ENCODE measurements around the gene CEP126. TPM values are rescaled to one million over a fixed set of nuclear protein-coding genes. Genes with fewer than 3 reads are reported as not detected.
"Not testable (repeated sequence)": the region's sequence is repeated elsewhere in the genome, so short reads cannot be mapped to it uniquely, and the experiment has no call there.

Gene CEP126
- total RNA-seq, 1 donor from 2014 or later: 0.71 TPM

- Histone ChIP-seq H3K27me3 (ENCODE audit: control insufficient read depth, insufficient read depth, low read length) (no peaks in the 10 kb centered on the region), H3K36me3 (ENCODE audit: control insufficient read depth, insufficient read depth, low read length) (no peaks in the 10 kb centered on the region), H3K4me3 (ENCODE audit: low read depth, low read length) (no peak overlapping the region)
- no peak for TF ChIP-seq CTCF (IDR thresholded peaks at IDR 0.05; ENCODE audit: insufficient read depth, low read length, poor library complexity, severe bottlenecking)
- no peak for DNase-seq (ENCODE audit: low read depth)
Measured at GRCh38 chr11:101944923-101945322, 30.1 kb downstream of the CEP126 start.

- no peak overlapping the region for H3K4me3 ChIP-seq (ENCODE audit: low read depth, low read length)
- H3K27me3 ChIP-seq (ENCODE audit: control insufficient read depth, insufficient read depth, low read length): no peaks in the 10 kb centered on the region
- no peak for DNase-seq (ENCODE audit: low read depth)
- TF ChIP-seq CTCF (IDR thresholded peaks at IDR 0.05; ENCODE audit: insufficient read depth, low read length, poor library complexity, severe bottlenecking): no peak
- no peaks in the 10 kb centered on the region for H3K36me3 ChIP-seq (ENCODE audit: control insufficient read depth, insufficient read depth, low read length)
Measured at GRCh38 chr11:101945448-101945847, 30.6 kb downstream of the CEP126 start.

- no peak for TF ChIP-seq CTCF (IDR thresholded peaks at IDR 0.05; ENCODE audit: insufficient read depth, low read length, poor library complexity, severe bottlenecking)
- no peak overlapping the region for H3K4me3 ChIP-seq (ENCODE audit: low read depth, low read length)
- H3K27me3 ChIP-seq (ENCODE audit: control insufficient read depth, insufficient read depth, low read length): no peaks in the 10 kb centered on the region
- no peaks in the 10 kb centered on the region for H3K36me3 ChIP-seq (ENCODE audit: control insufficient read depth, insufficient read depth, low read length)
- no peak for DNase-seq (ENCODE audit: low read depth)
Measured at GRCh38 chr11:101949680-101950220, 34.9 kb downstream of the CEP126 start.

- Histone ChIP-seq H3K36me3 (ENCODE audit: control insufficient read depth, insufficient read depth, low read length) (no peaks in the 10 kb centered on the region), H3K27me3 (ENCODE audit: control insufficient read depth, insufficient read depth, low read length) (no peaks in the 10 kb centered on the region), H3K4me3 (ENCODE audit: low read depth, low read length) (no peak overlapping the region)
- DNase-seq (ENCODE audit: low read depth): no peak
- no peak for TF ChIP-seq CTCF (IDR thresholded peaks at IDR 0.05; ENCODE audit: insufficient read depth, low read length, poor library complexity, severe bottlenecking)
Measured at GRCh38 chr11:101955278-101955677, 40.5 kb downstream of the CEP126 start.

GRCh38 chr11:101955701-101956100 lies 40.9 kb downstream of the CEP126 start:
- Histone ChIP-seq H3K36me3 (ENCODE audit: control insufficient read depth, insufficient read depth, low read length) (no peaks in the 10 kb centered on the region), H3K27me3 (ENCODE audit: control insufficient read depth, insufficient read depth, low read length) (no peaks in the 10 kb centered on the region), H3K4me3 (ENCODE audit: low read depth, low read length) (no peak overlapping the region)
- DNase-seq (ENCODE audit: low read depth): no peak
- TF ChIP-seq CTCF (IDR thresholded peaks at IDR 0.05; ENCODE audit: insufficient read depth, low read length, poor library complexity, severe bottlenecking): no peak

GRCh38 chr11:101960231-101960630 lies 45.4 kb downstream of the CEP126 start:
- H3K4me3 ChIP-seq (ENCODE audit: low read depth, low read length): no peak overlapping the region
- H3K36me3 ChIP-seq (ENCODE audit: control insufficient read depth, insufficient read depth, low read length): no peaks in the 10 kb centered on the region
- no peaks in the 10 kb centered on the region for H3K27me3 ChIP-seq (ENCODE audit: control insufficient read depth, insufficient read depth, low read length)
- DNase-seq (ENCODE audit: low read depth): no peak
- TF ChIP-seq CTCF (IDR thresholded peaks at IDR 0.05; ENCODE audit: insufficient read depth, low read length, poor library complexity, severe bottlenecking): no peak

GRCh38 chr11:101964200-101964599 lies 49.4 kb downstream of the CEP126 start:
- not testable (repeated sequence) for H3K36me3 ChIP-seq (ENCODE audit: control insufficient read depth, insufficient read depth, low read length); H3K4me3 ChIP-seq (ENCODE audit: low read depth, low read length); H3K27me3 ChIP-seq (ENCODE audit: control insufficient read depth, insufficient read depth, low read length); DNase-seq (ENCODE audit: low read depth)
